GM12878 (cell line): Measurements from ENCODE around the gene DHRS7B. TPM values are rescaled to one million over a fixed set of nuclear protein-coding genes. Genes with fewer than 3 reads are reported as not detected.

Source experiments
- BACH1 ChIP-seq: fragments of 450-650 bp; IDR thresholded peaks from 2 replicates; pipeline ENCODE4 v1.6.1; 2017; ENCODE audit warnings: mild to moderate bottlenecking, borderline replicate concordance
- BHLHE40 ChIP-seq, 2 experiments: fragments of 450-650 bp in 1 of 2; IDR thresholded peaks; 2 replicates each; pipeline ENCODE4 v1.6.1; 2011 to 2017; ENCODE audit warnings: low read depth in 2 of 2, borderline replicate concordance in 1 of 2, improper control_type of control experiment in 1 of 2, low read length in 1 of 2, mild to moderate bottlenecking in 1 of 2
- BMI1 ChIP-seq: fragments of 450-650 bp; IDR thresholded peaks from 2 replicates; pipeline ENCODE4 v1.6.1; 2016; ENCODE audit warnings: mild to moderate bottlenecking, moderate library complexity, borderline replicate concordance
- E2F4 ChIP-seq: IDR thresholded peaks from 2 replicates; pipeline ENCODE4 v1.6.1; 2012; ENCODE audit warnings: low read depth, low read length, improper control_type of control experiment
- E2F8 ChIP-seq: fragments of 450-650 bp; IDR thresholded peaks from 2 replicates; pipeline ENCODE4 v1.6.1; 2018; ENCODE audit warnings: mild to moderate bottlenecking, low read depth, moderate library complexity; ENCODE audit not compliant: partially characterized antibody
- FOS ChIP-seq: IDR thresholded peaks from 3 replicates; pipeline ENCODE4 v1.6.1; 2011; ENCODE audit warnings: borderline replicate concordance; ENCODE audit not compliant: insufficient read length; ENCODE audit errors: extremely low read depth
- GABPA ChIP-seq: IDR thresholded peaks from 2 replicates; pipeline ENCODE4 v1.6.1; 2014; ENCODE audit warnings: antibody characterized with exemption, low read depth, mild to moderate bottlenecking, inconsistent platforms
- MXI1 ChIP-seq: fragments of 150-350 bp; IDR thresholded peaks from 2 replicates; pipeline ENCODE4 v1.6.1; 2011; ENCODE audit warnings: low read depth, mild to moderate bottlenecking, inconsistent platforms, low read length, improper control_type of control experiment
- NKRF ChIP-seq: fragments of 450-650 bp; conservative IDR thresholded peaks from 2 replicates; pipeline ENCODE4 v1.6.1; 2017; ENCODE audit warnings: mild to moderate bottlenecking, moderate library complexity
- NR2F1 ChIP-seq: fragments of 450-650 bp; conservative IDR thresholded peaks from 2 replicates; pipeline ENCODE4 v1.6.1; 2017; ENCODE audit warnings: mild to moderate bottlenecking
- RAD21 ChIP-seq: IDR thresholded peaks from 2 replicates; pipeline ENCODE4 v1.6.1; 2011; ENCODE audit warnings: mild to moderate bottlenecking, low read depth, low read length, moderate library complexity; ENCODE audit not compliant: insufficient read depth
- USF1 ChIP-seq: IDR thresholded peaks from 2 replicates; pipeline ENCODE4 v1.6.1; 2011; ENCODE audit warnings: borderline replicate concordance, low read depth, mild to moderate bottlenecking, moderate library complexity, mixed read lengths, low read length; ENCODE audit not compliant: insufficient read depth; ENCODE audit errors: extremely low read length
- YY1 ChIP-seq: IDR thresholded peaks from 2 replicates; pipeline ENCODE4 v1.6.1; 2011; ENCODE audit warnings: low read depth, mild to moderate bottlenecking, low read length
- ZBED1 ChIP-seq: IDR thresholded peaks from 2 replicates; pipeline ENCODE4 v1.6.1; 2016; ENCODE audit warnings: borderline replicate concordance
- ZNF24 ChIP-seq: fragments of 450-650 bp; IDR thresholded peaks from 2 replicates; pipeline ENCODE4 v1.6.1; 2017; ENCODE audit warnings: antibody characterized with exemption, mild to moderate bottlenecking
- ZSCAN29 ChIP-seq: fragments of 450-650 bp; IDR thresholded peaks from 2 replicates; pipeline ENCODE4 v1.6.1; 2017; ENCODE audit warnings: mild to moderate bottlenecking, moderate library complexity
- polyA plus RNA-seq, 11 experiments: library from polyadenylated mRNA; depleted of rRNA in 4 of 11; unstranded in 6 of 11; stranded (reverse) in 5 of 11; fragments of >200 nt; fragmentation: Nextera tagmentation in 4 of 11; fragmentation: Illumina TruSeq in 1 of 11; extraction: Ambion mirVana in 4 of 11; extraction: Trizol in 1 of 11; gene quantifications; 1 replicate in 1 of 11; 2 replicates in 10 of 11; pipeline versions ENCODE4 v1.2.1 to v1.2.3, GENCODE V29; 2011 to 2016; ENCODE audit warnings: inconsistent platforms in 2 of 11, missing spikeins in 2 of 11, low read depth in 1 of 11
- total RNA-seq, 4 experiments: library from RNA; depleted of rRNA in 3 of 4; stranded (reverse); fragments of >200 nt in 3 of 4; fragmentation: Illumina TruSeq in 1 of 4; extraction: Trizol in 1 of 4; gene quantifications; 2 replicates each; pipeline versions ENCODE4 v1.2.1 to v1.2.3, GENCODE V29; 2013 to 2021
- TF ChIP-seq, protein P1 (sequence below): IDR thresholded peaks from 2 replicates; pipeline ENCODE4 v1.6.1; 2012; ENCODE audit warnings: low read length, inconsistent platforms
- TF ChIP-seq, protein P2 (sequence below): fragments of 450-650 bp; IDR thresholded peaks from 2 replicates; pipeline ENCODE4 v1.6.1; 2017; ENCODE audit warnings: low read depth, mild to moderate bottlenecking, moderate library complexity

Gene DHRS7B
- total and polyA plus RNA-seq, 10 of the 15 experiments (the other 5 are each of a cell fraction or from before 2014, with no cell fraction given): 11.1 to 35.6 (median 23.0) TPM

DNA sequence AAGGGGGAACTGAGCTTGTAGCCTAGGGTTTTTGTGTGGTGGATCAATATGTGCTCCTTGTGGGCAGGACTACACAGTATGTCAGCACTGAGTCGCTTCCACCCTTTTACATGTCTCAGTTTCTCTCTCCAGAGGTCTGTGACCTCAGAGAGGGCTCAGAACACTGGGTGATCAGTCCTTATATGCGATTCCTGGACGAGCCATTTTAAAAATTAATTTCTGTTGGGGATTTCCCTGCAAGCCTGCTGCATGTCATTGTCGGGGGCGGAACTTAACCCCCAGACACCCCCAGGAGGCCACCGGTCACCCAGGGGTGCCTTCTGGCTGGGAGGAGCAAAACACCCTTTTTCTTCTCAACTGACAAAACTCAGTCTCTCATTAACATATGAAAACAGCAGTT is 14.1 kb downstream of the DHRS7B start (continued):
- TF ChIP-seq NKRF: no peak
- no peak for TF ChIP-seq E2F4
- no peak for TF ChIP-seq MXI1
- TF ChIP-seq BACH1: no peak
- TF ChIP-seq, protein P1, sequence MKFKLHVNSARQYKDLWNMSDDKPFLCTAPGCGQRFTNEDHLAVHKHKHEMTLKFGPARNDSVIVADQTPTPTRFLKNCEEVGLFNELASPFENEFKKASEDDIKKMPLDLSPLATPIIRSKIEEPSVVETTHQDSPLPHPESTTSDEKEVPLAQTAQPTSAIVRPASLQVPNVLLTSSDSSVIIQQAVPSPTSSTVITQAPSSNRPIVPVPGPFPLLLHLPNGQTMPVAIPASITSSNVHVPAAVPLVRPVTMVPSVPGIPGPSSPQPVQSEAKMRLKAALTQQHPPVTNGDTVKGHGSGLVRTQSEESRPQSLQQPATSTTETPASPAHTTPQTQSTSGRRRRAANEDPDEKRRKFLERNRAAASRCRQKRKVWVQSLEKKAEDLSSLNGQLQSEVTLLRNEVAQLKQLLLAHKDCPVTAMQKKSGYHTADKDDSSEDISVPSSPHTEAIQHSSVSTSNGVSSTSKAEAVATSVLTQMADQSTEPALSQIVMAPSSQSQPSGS: no peak
- TF ChIP-seq ZNF24: no peak
- no peak for TF ChIP-seq ZSCAN29
- peak; percentile 77 for TF ChIP-seq NR2F1
- TF ChIP-seq ZBED1: no peak
- no peak for TF ChIP-seq BHLHE40 (IDR thresholded peaks at IDR 0.05; ENCODE audit: borderline replicate concordance in 1 of 2, low read depth in 2 of 2, low read length in 1 of 2)
- TF ChIP-seq E2F8: no peak
- TF ChIP-seq GABPA: no peak
- no peak for TF ChIP-seq FOS
- TF ChIP-seq, protein P2, sequence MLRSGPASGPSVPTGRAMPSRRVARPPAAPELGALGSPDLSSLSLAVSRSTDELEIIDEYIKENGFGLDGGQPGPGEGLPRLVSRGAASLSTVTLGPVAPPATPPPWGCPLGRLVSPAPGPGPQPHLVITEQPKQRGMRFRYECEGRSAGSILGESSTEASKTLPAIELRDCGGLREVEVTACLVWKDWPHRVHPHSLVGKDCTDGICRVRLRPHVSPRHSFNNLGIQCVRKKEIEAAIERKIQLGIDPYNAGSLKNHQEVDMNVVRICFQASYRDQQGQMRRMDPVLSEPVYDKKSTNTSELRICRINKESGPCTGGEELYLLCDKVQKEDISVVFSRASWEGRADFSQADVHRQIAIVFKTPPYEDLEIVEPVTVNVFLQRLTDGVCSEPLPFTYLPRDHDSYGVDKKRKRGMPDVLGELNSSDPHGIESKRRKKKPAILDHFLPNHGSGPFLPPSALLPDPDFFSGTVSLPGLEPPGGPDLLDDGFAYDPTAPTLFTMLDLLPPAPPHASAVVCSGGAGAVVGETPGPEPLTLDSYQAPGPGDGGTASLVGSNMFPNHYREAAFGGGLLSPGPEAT: peak; percentile 33; the same call in 1 of the 2 replicates
- TF ChIP-seq USF1: no peak
- 0 out of 2 replicates have a peak, but pooled peaks have one; percentile 38 for TF ChIP-seq YY1
- TF ChIP-seq BMI1: no peak
- TF ChIP-seq RAD21: no peak
